Coronary artery (tissue), 2 donors: ENCODE results near the gene TMEM269.
"Not testable (repeated sequence)": the region's sequence is repeated elsewhere in the genome, so short reads cannot be mapped to it uniquely, and the experiment has no call there.

Experiments
- DNase-seq: peaks from one replicate; pipeline ENCODE4 v3.0.0-alpha.2; 2017; ENCODE audit warnings: low spot score
- H3K27ac ChIP-seq, 2 donors: fragments of 200-600 bp; sonication (generic); one replicate each; pipeline ENCODE4 v1.5.1; 2016 to 2019
- H3K4me3 ChIP-seq: fragments of 200-600 bp; sonication (generic); 2 replicates; pipeline ENCODE4 v1.5.1; 2016; ENCODE audit warnings: mild to moderate bottlenecking, moderate library complexity
- TF ChIP-seq, protein P1 (sequence below): fragments of 200-600 bp; sonication (generic); IDR thresholded peaks from one replicate; pipeline ENCODE4 v1.5.1; 2019; ENCODE audit warnings: antibody characterized with exemption

Gene TMEM269

GRCh38 chr1:42807056-42807668 is 22.4 kb downstream of the TMEM269 start:
- TF ChIP-seq, protein P1, sequence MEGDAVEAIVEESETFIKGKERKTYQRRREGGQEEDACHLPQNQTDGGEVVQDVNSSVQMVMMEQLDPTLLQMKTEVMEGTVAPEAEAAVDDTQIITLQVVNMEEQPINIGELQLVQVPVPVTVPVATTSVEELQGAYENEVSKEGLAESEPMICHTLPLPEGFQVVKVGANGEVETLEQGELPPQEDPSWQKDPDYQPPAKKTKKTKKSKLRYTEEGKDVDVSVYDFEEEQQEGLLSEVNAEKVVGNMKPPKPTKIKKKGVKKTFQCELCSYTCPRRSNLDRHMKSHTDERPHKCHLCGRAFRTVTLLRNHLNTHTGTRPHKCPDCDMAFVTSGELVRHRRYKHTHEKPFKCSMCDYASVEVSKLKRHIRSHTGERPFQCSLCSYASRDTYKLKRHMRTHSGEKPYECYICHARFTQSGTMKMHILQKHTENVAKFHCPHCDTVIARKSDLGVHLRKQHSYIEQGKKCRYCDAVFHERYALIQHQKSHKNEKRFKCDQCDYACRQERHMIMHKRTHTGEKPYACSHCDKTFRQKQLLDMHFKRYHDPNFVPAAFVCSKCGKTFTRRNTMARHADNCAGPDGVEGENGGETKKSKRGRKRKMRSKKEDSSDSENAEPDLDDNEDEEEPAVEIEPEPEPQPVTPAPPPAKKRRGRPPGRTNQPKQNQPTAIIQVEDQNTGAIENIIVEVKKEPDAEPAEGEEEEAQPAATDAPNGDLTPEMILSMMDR, result no peak
- H3K27ac ChIP-seq, result no peak overlapping the region
- no peak for DNase-seq
- H3K4me3 ChIP-seq, result no peak overlapping the region

GRCh38 chr1:42814815-42815214 is 30.0 kb downstream of the TMEM269 start:
- H3K27ac ChIP-seq, H3K4me3 ChIP-seq, DNase-seq: not testable (repeated sequence)

- TF ChIP-seq, protein P1, result no peak
- DNase-seq, result no peak
- Histone ChIP-seq H3K27ac (peak overlapping the region; percentile 95 to 97), H3K4me3 (peak overlapping the region; percentile 80)
Observed at GRCh38 chr1:42815941-42816584, 31.3 kb downstream of the TMEM269 start.

GRCh38 chr1:42816585-42817439 is 32.0 kb downstream of the TMEM269 start, which contains the start of the genes ERMAP and SVBP:
Gene ERMAP, plus strand, starts transcription at chr1:42817122. Its CDS starts 13,327 bp downstream, at chr1:42830449.
Gene SVBP, minus strand, starts transcription at chr1:42817397. Its CDS starts 853 bp downstream, at chr1:42816544.
- Histone ChIP-seq H3K27ac (peak within 1 kb of the TSS; percentile 95 to 97), H3K4me3 (peak within 1 kb of the TSS; percentile 80)
- TF ChIP-seq, protein P1, result no peak
- DNase-seq, result peak; percentile 93

- no peak for DNase-seq
- Histone ChIP-seq H3K4me3 (peak overlapping the region; percentile 80), H3K27ac (peak overlapping the region; percentile 95 to 97)
- TF ChIP-seq, protein P1, result no peak
Observed at GRCh38 chr1:42817440-42817767, 32.6 kb downstream of the TMEM269 start.

DNA sequence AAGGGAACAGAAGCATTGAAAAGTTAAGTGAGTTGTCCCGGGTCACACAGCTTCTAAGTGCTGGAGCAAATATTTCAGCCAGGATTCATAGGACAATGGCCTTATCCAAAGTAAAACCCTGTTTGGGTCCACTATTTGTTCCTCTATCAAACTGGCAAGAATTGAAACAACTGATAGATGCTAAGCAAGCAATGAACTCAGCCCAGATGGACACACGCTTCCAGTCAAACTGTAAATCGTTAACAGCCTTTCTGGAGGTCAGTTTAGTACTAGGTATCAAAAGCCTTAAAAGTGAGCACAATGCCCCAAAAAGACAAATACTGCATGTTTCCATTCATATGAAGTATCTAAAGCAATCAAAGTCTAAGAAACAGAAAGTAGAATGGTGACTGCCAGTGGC is 33.2 kb downstream of the TMEM269 start:
- Histone ChIP-seq H3K27ac (no peak overlapping the region), H3K4me3 (peak overlapping the region; percentile 80)
- no peak for DNase-seq

DNA sequence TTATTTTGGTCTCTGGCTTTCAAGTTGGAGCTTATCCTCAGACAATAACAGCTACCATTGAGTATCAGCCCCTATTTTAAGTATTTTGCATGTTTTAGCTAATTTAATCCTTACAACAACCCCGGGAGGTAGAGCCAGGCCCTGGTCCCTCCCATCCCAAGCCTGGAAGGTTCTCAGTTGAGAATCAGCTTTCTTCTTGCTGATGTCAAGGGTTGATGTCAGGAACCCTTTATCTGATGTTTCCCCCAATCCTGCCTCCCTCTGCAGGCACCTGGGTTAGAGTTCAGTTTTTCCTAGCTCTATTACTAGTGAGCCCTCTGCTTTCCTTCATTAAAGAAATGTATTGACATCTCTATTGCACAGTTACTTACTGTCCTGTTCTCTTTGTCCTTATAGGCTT is 36.0 kb downstream of the TMEM269 start:
- TF ChIP-seq, protein P1, result no peak
- Histone ChIP-seq H3K27ac (no peak overlapping the region), H3K4me3 (no peak overlapping the region)
- DNase-seq, result no peak

More for the DNA sequence above, 33.2 kb downstream of the TMEM269 start:
- TF ChIP-seq, protein P1, result no peak
